PC-9 (cell line): ENCODE data around the gene SLX4IP. TPM values are rescaled to one million over a fixed set of nuclear protein-coding genes. Genes with fewer than 3 reads are reported as not detected.

Experiments
- BruUV-seq: library from RNA; stranded (reverse); fragments of 400-500 nt; replicated peaks from 2 replicates; lab custom pipeline; 2021; lab: Mats Ljungman, UMichigan
- CTCF ChIA-PET: fragments of 300-600 bp; sonication (Branson Sonifier 250); formaldehyde crosslinking; loops from one replicate; lab custom pipeline; 2022; ENCODE audit warnings: antibody characterized with exemption; lab: Charles Lee
- POLR2A ChIA-PET: fragments of 300-600 bp; sonication (Branson Sonifier 250); formaldehyde crosslinking; loops from one replicate; lab custom pipeline; 2022; ENCODE audit warnings: antibody characterized with exemption; ENCODE audit not compliant: unreplicated experiment; lab: Charles Lee
- DNase-seq, 2 experiments: peaks; one replicate each; pipeline versions ENCODE4 v3.0.0 to v3.0.0-alpha.2; 2015 to 2022; ENCODE audit warnings: mixed read lengths in 1 of 2
- H2AFZ ChIP-seq: fragments of 200-600 bp; sonication (generic); 2 replicates; pipeline ENCODE4 v1.8.1; 2017; ENCODE audit warnings: antibody characterized with exemption
- H3F3A ChIP-seq: fragments of 200-600 bp; sonication (generic); 2 replicates; pipeline ENCODE4 v1.8.1; 2017; ENCODE audit warnings: antibody characterized with exemption, mild to moderate bottlenecking, low read depth; ENCODE audit not compliant: insufficient read depth
- H3K27ac ChIP-seq: fragments of 200-600 bp; sonication (generic); 2 replicates; pipeline ENCODE4 v1.6.1; 2016; ENCODE audit warnings: mixed run types
- H3K27me3 ChIP-seq: fragments of 200-600 bp; sonication (generic); 2 replicates; pipeline ENCODE4 v1.6.1; 2016; ENCODE audit warnings: low read depth, mixed run types; ENCODE audit not compliant: insufficient read depth
- H3K36me3 ChIP-seq: fragments of 200-600 bp; sonication (generic); 2 replicates; pipeline ENCODE4 v1.6.1; 2016; ENCODE audit warnings: low read depth, mixed run types
- H3K4me1 ChIP-seq: fragments of 200-600 bp; sonication (generic); replicated peaks from 2 replicates; pipeline ENCODE4 v1.6.1; 2016; ENCODE audit warnings: mixed run types; ENCODE audit not compliant: insufficient read depth
- H3K4me2 ChIP-seq: fragments of 200-600 bp; sonication (generic); 2 replicates; pipeline ENCODE4 v1.6.1; 2017; ENCODE audit warnings: mixed run types
- H3K4me3 ChIP-seq: fragments of 200-600 bp; sonication (generic); 2 replicates; pipeline ENCODE4 v1.6.1; 2016; ENCODE audit warnings: mixed run types
- H3K79me2 ChIP-seq: fragments of 200-600 bp; sonication (generic); 2 replicates; pipeline ENCODE4 v1.6.1; 2017; ENCODE audit warnings: low read depth, mixed run types
- H3K9me2 ChIP-seq: fragments of 200-600 bp; sonication (generic); 2 replicates; pipeline ENCODE4 v1.8.1; 2017; ENCODE audit warnings: mild to moderate bottlenecking; ENCODE audit not compliant: insufficient read depth
- H3K9me3 ChIP-seq: fragments of 200-600 bp; sonication (generic); 2 replicates; pipeline ENCODE4 v1.8.1; 2016; ENCODE audit warnings: low read depth; ENCODE audit not compliant: insufficient read depth
- H4K20me1 ChIP-seq: fragments of 200-600 bp; sonication (generic); 2 replicates; pipeline ENCODE4 v1.8.1; 2017; ENCODE audit not compliant: insufficient read depth
- EZH2 ChIP-seq: fragments of 200-600 bp; sonication (generic); IDR thresholded peaks from 2 replicates; pipeline ENCODE4 v1.8.0; 2017; ENCODE audit warnings: antibody characterized with exemption, low read depth
- intact Hi-C: fragments of 100-400 bp; cut with micrococcal nuclease; formaldehyde crosslinking; loops from one replicate; pipeline ENCODE4 v1.10.0; 2022; ENCODE audit not compliant: unreplicated experiment
- total RNA-seq: library from RNA; stranded (reverse); gene quantifications from 2 replicates; pipeline ENCODE4 v1.2.3, GENCODE V29; 2021
- TF ChIP-seq, protein P1 (sequence below): fragments of 200-600 bp; sonication (generic); conservative IDR thresholded peaks from 2 replicates; pipeline ENCODE4 v1.6.1; 2017; ENCODE audit warnings: mixed run types, antibody characterized with exemption, mild to moderate bottlenecking, moderate library complexity

Gene SLX4IP
- total RNA-seq, 1 experiment from 2014 or later, result 13.4 TPM

DNA sequence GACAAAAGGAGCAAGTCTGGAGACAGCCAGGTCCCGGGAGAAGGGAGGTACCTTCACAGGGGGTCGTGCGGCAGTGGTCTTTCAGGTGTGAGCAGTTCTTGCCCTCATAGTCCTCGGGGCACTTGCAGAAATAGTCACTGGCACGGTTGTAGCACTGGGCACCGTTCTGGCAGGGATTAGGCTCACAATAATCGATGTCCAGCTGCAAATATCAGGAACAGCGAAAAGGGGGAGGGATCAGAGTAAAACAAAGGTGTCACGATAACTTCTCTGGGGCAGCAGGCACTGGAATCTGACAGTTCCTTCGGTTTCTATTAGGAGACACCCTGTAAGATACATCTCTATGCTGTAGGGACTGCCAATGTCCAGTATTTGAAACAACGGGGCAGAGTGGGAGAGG lies 212.8 kb downstream of the SLX4IP start:
- BruUV-seq, result no TSS peak
- H3K4me2 ChIP-seq, result no peak overlapping the region
- no peak overlapping the region for H3K27ac ChIP-seq
- peaks cover 37% of the 10 kb centered on the region for H3K36me3 ChIP-seq
- intact Hi-C loops, result no loop called here
- H2AFZ ChIP-seq, result no peak overlapping the region
- no peaks in the 10 kb centered on the region for H3K27me3 ChIP-seq
- no peak for DNase-seq
- H3K4me1 ChIP-seq, result no peaks in the 10 kb centered on the region
- no peaks in the 10 kb centered on the region for H3K9me3 ChIP-seq
- H3K4me3 ChIP-seq, result no peak overlapping the region
- no peaks in the 10 kb centered on the region for H3F3A ChIP-seq
- TF ChIP-seq, protein P1, sequence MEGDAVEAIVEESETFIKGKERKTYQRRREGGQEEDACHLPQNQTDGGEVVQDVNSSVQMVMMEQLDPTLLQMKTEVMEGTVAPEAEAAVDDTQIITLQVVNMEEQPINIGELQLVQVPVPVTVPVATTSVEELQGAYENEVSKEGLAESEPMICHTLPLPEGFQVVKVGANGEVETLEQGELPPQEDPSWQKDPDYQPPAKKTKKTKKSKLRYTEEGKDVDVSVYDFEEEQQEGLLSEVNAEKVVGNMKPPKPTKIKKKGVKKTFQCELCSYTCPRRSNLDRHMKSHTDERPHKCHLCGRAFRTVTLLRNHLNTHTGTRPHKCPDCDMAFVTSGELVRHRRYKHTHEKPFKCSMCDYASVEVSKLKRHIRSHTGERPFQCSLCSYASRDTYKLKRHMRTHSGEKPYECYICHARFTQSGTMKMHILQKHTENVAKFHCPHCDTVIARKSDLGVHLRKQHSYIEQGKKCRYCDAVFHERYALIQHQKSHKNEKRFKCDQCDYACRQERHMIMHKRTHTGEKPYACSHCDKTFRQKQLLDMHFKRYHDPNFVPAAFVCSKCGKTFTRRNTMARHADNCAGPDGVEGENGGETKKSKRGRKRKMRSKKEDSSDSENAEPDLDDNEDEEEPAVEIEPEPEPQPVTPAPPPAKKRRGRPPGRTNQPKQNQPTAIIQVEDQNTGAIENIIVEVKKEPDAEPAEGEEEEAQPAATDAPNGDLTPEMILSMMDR, result no peak
- TF ChIP-seq EZH2, result no peak
- ChIA-PET POLR2A (no interaction called here), CTCF (no interaction called here)
- no peaks in the 10 kb centered on the region for H4K20me1 ChIP-seq
- no peaks in the 10 kb centered on the region for H3K79me2 ChIP-seq
- H3K9me2 ChIP-seq, result no peaks in the 10 kb centered on the region

- ChIA-PET POLR2A (no interaction called here), CTCF (no interaction called here)
- Histone ChIP-seq H3K79me2 (no peaks in the 10 kb centered on the region), H2AFZ (no peak overlapping the region), H3K4me3 (no peak overlapping the region), H3K4me2 (no peak overlapping the region), H3K27me3 (no peaks in the 10 kb centered on the region), H3K36me3 (peaks cover 37% of the 10 kb centered on the region), H3K4me1 (no peaks in the 10 kb centered on the region), H3K27ac (no peak overlapping the region), H4K20me1 (no peaks in the 10 kb centered on the region), H3K9me3 (no peaks in the 10 kb centered on the region), H3K9me2 (no peaks in the 10 kb centered on the region), H3F3A (no peaks in the 10 kb centered on the region)
- DNase-seq, result no peak
- intact Hi-C loops, result no loop called here
- no TSS peak for BruUV-seq
- TF ChIP-seq, protein P1, result no peak
- TF ChIP-seq EZH2, result no peak
Observed at GRCh38 chr20:10648651-10649050, 213.5 kb downstream of the SLX4IP start.

DNA sequence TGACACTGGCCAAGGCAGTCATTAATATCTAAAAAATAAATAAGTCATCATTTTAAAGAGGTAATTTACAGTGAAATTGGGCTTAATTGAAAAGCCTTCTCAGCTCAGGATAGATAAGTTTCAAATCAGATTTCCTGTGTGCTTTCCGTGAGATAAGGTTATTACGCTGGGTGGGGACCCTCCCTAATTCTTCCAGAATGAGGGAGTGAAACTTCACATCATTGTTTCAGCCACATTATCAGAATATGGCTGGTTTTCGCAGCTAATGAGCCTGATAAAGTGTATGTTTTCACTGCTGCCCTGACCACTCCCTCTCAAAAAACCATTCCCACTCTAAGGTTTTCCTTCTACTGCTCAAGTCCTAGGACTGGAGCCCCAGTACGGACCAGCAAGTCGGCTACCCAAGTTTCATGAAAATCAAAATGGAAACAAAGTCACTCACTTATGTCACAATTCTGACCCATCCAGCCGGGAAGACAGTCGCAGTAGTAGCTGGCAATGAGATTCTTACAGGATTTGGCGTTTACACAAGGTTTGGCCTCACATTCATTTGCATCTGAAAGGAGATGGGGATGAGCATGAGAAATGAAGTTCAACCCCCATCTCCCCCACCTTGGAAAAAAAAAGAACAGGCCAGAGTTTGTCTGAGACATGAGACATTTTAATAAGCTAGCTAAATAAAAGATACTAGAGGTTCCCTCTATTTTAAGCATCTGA lies 214.1 kb downstream of the SLX4IP start:
- POLR2A ChIA-PET, result interaction anchor here (1.0 kb wide), 1 partner anchor 629 kb away, joined by 5 read pairs; no protein-coding TSS in a partner anchor
- Histone ChIP-seq H3K4me2 (no peak overlapping the region), H3K79me2 (no peaks in the 10 kb centered on the region)

More for the DNA sequence above, 214.1 kb downstream of the SLX4IP start:
- intact Hi-C loops, result no loop called here
- Histone ChIP-seq H2AFZ (no peak overlapping the region), H3K9me3 (no peaks in the 10 kb centered on the region), H3K4me1 (no peaks in the 10 kb centered on the region), H3K9me2 (no peaks in the 10 kb centered on the region), H3K27me3 (no peaks in the 10 kb centered on the region), H3K27ac (no peak overlapping the region), H3K4me3 (no peak overlapping the region), H3F3A (no peaks in the 10 kb centered on the region), H3K36me3 (peaks cover 37% of the 10 kb centered on the region), H4K20me1 (no peaks in the 10 kb centered on the region)
- CTCF ChIA-PET, result no interaction called here
- BruUV-seq, result no TSS peak
- no peak for DNase-seq
- TF ChIP-seq, protein P1, result no peak
